SK-N-SH treated with all-trans-retinoic acid at 6 μM for 48 hours (cell line): Measurements from ENCODE around the gene CCNY.

ENCODE experiments used
- ATAC-seq: fragments of 200-7000 bp; cut with Tn5 transposase; 3 replicates; pipeline ENCODE4 v1.9.1; 2020; ENCODE audit warnings: mild to moderate bottlenecking, moderate library complexity
- ARNTL ChIP-seq: fragments of 450-650 bp; formaldehyde crosslinking; IDR thresholded peaks from 2 replicates; pipeline ENCODE4 v1.5.0; 2020; ENCODE audit warnings: low read depth, mild to moderate bottlenecking, moderate library complexity, borderline replicate concordance
- BACH2 ChIP-seq: fragments of 250-450 bp; sonication (Bioruptor Pico); IDR thresholded peaks from 2 replicates; pipeline ENCODE4 v1.9.0; 2021; ENCODE audit warnings: mild to moderate bottlenecking, borderline replicate concordance
- CSDC2 ChIP-seq: fragments of 250-450 bp; sonication (Bioruptor Pico); IDR thresholded peaks from 2 replicates; pipeline ENCODE4 v1.5.0; 2020; ENCODE audit warnings: mild to moderate bottlenecking, moderate library complexity
- ESRRG ChIP-seq: fragments of 250-450 bp; sonication (Bioruptor Pico); IDR thresholded peaks from 2 replicates; pipeline ENCODE4 v1.6.1; 2021; ENCODE audit warnings: mild to moderate bottlenecking
- GLIS3 ChIP-seq: fragments of 250-450 bp; sonication (Bioruptor Pico); IDR thresholded peaks from 2 replicates; pipeline ENCODE4 v1.5.0; 2020; ENCODE audit warnings: mild to moderate bottlenecking, moderate library complexity
- ISL1 ChIP-seq: fragments of 250-450 bp; sonication (Bioruptor Pico); IDR thresholded peaks from 2 replicates; pipeline ENCODE4 v2.1.2; 2022; ENCODE audit warnings: mild to moderate bottlenecking, moderate library complexity
- PPARA ChIP-seq: fragments of 250-450 bp; sonication (Bioruptor Pico); IDR thresholded peaks from 2 replicates; pipeline ENCODE4 v1.5.0; 2020; ENCODE audit warnings: mild to moderate bottlenecking, borderline replicate concordance
- RARB ChIP-seq: fragments of 250-450 bp; sonication (Bioruptor Pico); IDR thresholded peaks from 2 replicates; pipeline ENCODE4 v1.8.0; 2021; ENCODE audit warnings: mild to moderate bottlenecking, moderate library complexity
- SNAI2 ChIP-seq: fragments of 250-450 bp; sonication (Bioruptor Pico); IDR thresholded peaks from 2 replicates; pipeline ENCODE4 v1.5.0; 2020; ENCODE audit warnings: mild to moderate bottlenecking, moderate library complexity
- TCF4 ChIP-seq: fragments of 250-450 bp; sonication (Bioruptor Pico); IDR thresholded peaks from 2 replicates; pipeline ENCODE4 v1.8.0; 2021; ENCODE audit warnings: mild to moderate bottlenecking, moderate library complexity, borderline replicate concordance
- TOX ChIP-seq: fragments of 250-450 bp; sonication (Bioruptor Pico); IDR thresholded peaks from 2 replicates; pipeline ENCODE4 v1.8.0; 2021; ENCODE audit warnings: mild to moderate bottlenecking, moderate library complexity, borderline replicate concordance
- ZC3H10 ChIP-seq: fragments of 250-450 bp; sonication (Bioruptor Pico); IDR thresholded peaks from 2 replicates; pipeline ENCODE4 v1.5.1; 2021; ENCODE audit warnings: mild to moderate bottlenecking, moderate library complexity
- ZFP3 ChIP-seq: fragments of 250-450 bp; sonication (Bioruptor Pico); IDR thresholded peaks from 2 replicates; pipeline ENCODE4 v1.5.0; 2020; ENCODE audit warnings: mild to moderate bottlenecking, moderate library complexity
- ZFP30 ChIP-seq: fragments of 450-650 bp; formaldehyde crosslinking; IDR thresholded peaks from 2 replicates; pipeline ENCODE4 v1.5.0; 2022; ENCODE audit warnings: mild to moderate bottlenecking, moderate library complexity
- ZNF70 ChIP-seq: fragments of 450-650 bp; formaldehyde crosslinking; IDR thresholded peaks from 2 replicates; pipeline ENCODE4 v1.5.0; 2020; ENCODE audit warnings: mild to moderate bottlenecking, moderate library complexity
- TF ChIP-seq, protein P1 (sequence below): fragments of 250-450 bp; sonication (Bioruptor Pico); IDR thresholded peaks from 2 replicates; pipeline ENCODE4 v1.5.1; 2020; ENCODE audit warnings: low read depth, mild to moderate bottlenecking, moderate library complexity
- TF ChIP-seq, protein P2 (sequence below): fragments of 250-450 bp; sonication (Bioruptor Pico); IDR thresholded peaks from 2 replicates; pipeline ENCODE4 v1.5.1; 2021; ENCODE audit warnings: mild to moderate bottlenecking, moderate library complexity
- TF ChIP-seq, protein P3 (sequence below): fragments of 250-450 bp; sonication (Bioruptor Pico); IDR thresholded peaks from 2 replicates; pipeline ENCODE4 v1.8.0; 2021; ENCODE audit warnings: low read depth, mild to moderate bottlenecking, moderate library complexity, borderline replicate concordance
- TF ChIP-seq, protein P4 (sequence below): fragments of 250-450 bp; sonication (Bioruptor Pico); IDR thresholded peaks from 2 replicates; pipeline ENCODE4 v1.5.0; 2020; ENCODE audit warnings: mild to moderate bottlenecking, moderate library complexity

CCNY gene

DNA sequence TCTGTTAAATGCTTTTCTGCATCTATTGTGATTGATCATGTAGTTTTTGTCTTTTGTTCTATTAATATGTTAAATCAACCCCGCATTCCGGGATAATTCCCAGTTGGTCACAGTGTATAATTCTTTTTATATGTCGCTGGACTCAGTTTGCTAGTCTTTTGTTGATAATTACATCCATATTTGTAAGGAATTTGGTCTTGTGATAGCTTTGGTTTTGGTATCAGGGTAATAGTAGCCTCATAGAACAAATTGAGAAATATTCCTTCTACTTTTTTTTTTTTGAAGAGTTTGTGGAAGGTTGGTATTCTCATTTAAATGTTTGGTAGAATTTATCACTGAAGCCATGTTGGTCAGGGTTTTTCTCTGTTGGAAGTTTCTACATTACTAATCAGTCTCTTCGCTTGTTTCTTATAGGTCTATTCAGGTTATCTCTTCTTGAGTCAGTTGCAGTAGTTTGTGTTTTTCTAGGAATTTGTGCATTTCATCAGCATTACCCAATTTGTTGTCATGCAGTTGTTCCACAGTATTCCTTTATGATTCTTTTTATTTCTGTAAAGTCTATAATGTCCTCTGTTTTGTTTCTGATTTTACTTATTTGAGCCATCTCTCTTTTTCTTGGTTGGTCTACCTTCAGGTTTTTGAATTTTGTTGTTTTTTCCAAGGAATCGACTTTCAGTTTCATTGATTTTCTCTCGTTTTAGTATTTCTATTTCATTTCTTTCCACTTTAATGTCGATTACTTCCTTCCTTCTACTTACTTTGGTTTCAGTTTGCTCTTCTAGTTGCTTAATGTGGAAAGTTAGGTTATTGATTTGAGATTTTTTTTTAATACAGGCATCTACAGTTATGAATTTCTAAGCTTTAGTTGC, 204.2 kb downstream of the CCNY start:
- ATAC-seq, result no peak
- TF ChIP-seq ZC3H10 (CRISPR knock-in tag), result no peak
- TF ChIP-seq, protein P1, sequence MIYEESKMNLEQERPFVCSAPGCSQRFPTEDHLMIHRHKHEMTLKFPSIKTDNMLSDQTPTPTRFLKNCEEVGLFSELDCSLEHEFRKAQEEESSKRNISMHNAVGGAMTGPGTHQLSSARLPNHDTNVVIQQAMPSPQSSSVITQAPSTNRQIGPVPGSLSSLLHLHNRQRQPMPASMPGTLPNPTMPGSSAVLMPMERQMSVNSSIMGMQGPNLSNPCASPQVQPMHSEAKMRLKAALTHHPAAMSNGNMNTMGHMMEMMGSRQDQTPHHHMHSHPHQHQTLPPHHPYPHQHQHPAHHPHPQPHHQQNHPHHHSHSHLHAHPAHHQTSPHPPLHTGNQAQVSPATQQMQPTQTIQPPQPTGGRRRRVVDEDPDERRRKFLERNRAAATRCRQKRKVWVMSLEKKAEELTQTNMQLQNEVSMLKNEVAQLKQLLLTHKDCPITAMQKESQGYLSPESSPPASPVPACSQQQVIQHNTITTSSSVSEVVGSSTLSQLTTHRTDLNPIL (CRISPR knock-in tag), result no peak
- TF ChIP-seq PPARA (CRISPR knock-in tag), result no peak
- TF ChIP-seq ZNF70 (CRISPR knock-in tag), result no peak
- no peak for TF ChIP-seq TCF4 (CRISPR knock-in tag)
- no peak for TF ChIP-seq GLIS3
- TF ChIP-seq RARB (CRISPR knock-in tag), result no peak

DNA sequence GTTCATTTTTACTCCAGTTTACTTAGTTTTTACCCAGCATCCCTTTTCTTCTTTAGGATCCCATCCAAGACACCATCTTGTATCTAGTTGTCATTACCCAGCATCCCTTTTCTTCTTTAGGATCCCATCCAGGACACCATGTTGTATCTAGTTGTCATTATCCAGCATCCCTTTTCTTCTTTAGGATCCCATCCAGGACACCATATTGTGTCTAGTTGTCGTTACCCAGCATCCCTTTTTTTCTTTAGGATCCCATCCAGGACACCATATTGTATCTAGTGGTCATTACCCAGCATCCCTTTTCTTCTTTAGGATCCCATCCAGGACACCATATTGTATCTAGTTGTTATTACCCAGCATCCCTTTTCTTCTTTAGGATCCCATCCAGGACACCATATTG, 205.4 kb downstream of the CCNY start:
- TF ChIP-seq SNAI2 (CRISPR knock-in tag), result no peak
- no peak for TF ChIP-seq ISL1 (CRISPR knock-in tag)
- TF ChIP-seq, protein P2, sequence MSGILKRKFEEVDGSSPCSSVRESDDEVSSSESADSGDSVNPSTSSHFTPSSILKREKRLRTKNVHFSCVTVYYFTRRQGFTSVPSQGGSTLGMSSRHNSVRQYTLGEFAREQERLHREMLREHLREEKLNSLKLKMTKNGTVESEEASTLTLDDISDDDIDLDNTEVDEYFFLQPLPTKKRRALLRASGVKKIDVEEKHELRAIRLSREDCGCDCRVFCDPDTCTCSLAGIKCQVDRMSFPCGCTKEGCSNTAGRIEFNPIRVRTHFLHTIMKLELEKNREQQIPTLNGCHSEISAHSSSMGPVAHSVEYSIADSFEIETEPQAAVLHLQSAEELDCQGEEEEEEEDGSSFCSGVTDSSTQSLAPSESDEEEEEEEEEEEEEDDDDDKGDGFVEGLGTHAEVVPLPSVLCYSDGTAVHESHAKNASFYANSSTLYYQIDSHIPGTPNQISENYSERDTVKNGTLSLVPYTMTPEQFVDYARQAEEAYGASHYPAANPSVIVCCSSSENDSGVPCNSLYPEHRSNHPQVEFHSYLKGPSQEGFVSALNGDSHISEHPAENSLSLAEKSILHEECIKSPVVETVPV (CRISPR knock-in tag), result no peak
- TF ChIP-seq RARB (CRISPR knock-in tag), result no peak
- TF ChIP-seq, protein P3, sequence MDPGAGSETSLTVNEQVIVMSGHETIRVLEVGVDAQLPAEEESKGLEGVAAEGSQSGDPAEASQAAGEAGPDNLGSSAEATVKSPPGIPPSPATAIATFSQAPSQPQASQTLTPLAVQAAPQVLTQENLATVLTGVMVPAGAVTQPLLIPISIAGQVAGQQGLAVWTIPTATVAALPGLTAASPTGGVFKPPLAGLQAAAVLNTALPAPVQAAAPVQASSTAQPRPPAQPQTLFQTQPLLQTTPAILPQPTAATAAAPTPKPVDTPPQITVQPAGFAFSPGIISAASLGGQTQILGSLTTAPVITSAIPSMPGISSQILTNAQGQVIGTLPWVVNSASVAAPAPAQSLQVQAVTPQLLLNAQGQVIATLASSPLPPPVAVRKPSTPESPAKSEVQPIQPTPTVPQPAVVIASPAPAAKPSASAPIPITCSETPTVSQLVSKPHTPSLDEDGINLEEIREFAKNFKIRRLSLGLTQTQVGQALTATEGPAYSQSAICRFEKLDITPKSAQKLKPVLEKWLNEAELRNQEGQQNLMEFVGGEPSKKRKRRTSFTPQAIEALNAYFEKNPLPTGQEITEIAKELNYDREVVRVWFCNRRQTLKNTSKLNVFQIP, result no peak
- TF ChIP-seq PPARA (CRISPR knock-in tag), result no peak
- TF ChIP-seq, protein P4, sequence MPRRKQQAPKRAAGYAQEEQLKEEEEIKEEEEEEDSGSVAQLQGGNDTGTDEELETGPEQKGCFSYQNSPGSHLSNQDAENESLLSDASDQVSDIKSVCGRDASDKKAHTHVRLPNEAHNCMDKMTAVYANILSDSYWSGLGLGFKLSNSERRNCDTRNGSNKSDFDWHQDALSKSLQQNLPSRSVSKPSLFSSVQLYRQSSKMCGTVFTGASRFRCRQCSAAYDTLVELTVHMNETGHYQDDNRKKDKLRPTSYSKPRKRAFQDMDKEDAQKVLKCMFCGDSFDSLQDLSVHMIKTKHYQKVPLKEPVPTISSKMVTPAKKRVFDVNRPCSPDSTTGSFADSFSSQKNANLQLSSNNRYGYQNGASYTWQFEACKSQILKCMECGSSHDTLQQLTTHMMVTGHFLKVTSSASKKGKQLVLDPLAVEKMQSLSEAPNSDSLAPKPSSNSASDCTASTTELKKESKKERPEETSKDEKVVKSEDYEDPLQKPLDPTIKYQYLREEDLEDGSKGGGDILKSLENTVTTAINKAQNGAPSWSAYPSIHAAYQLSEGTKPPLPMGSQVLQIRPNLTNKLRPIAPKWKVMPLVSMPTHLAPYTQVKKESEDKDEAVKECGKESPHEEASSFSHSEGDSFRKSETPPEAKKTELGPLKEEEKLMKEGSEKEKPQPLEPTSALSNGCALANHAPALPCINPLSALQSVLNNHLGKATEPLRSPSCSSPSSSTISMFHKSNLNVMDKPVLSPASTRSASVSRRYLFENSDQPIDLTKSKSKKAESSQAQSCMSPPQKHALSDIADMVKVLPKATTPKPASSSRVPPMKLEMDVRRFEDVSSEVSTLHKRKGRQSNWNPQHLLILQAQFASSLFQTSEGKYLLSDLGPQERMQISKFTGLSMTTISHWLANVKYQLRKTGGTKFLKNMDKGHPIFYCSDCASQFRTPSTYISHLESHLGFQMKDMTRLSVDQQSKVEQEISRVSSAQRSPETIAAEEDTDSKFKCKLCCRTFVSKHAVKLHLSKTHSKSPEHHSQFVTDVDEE (CRISPR knock-in tag), result no peak
- no peak for TF ChIP-seq ZFP3 (CRISPR knock-in tag)
- TF ChIP-seq ZNF70 (CRISPR knock-in tag), result no peak
- ATAC-seq, result no peak

DNA sequence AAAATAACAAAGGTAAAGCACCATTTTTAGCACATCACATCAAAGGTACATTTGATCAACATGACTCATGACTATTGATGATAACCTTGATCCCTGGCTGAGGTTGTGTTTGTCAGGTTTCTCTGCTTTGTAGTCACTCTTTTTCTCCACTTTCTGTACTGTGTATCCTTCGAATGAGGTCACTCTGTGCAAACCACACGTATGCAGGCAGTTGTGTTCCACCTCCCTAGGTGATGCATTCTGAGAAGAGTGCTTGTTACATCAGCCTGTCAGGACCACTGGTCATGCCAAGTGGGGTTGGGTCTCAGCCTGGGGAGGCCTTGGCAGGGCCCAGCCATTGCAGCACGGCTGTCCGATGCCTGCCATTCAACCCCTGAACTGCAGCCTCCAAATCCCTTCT, 206.0 kb downstream of the CCNY start:
- TF ChIP-seq PPARA (CRISPR knock-in tag), result no peak
- ATAC-seq, result no peak

DNA sequence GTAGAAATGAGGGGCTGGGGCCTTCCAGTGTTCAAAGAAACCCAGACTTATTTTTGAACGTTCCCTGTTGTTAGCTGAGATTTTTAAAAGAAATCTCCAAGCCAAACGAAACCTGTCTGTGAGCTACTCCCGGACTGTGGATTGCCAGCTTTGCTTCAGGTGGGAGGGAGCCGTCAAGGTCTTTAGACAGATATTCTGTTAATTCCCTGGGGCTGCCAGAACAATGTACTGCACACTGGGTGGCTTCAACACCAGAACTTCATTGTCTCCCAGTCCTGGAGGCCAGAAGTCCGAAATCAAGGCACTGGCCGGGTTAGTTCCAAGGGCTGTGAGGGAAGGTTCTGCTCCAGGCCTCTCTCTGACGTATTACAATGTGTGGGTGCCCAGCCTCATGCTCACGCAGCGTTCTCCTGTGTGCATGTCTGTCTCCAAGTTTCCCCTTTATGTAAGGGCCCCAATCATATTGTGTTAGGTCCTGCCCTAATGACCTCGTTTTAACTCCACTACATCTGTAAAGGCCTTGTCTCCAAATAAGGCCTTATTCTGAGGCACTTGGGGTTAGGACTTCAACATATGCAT, 208.9 kb downstream of the CCNY start:
- no peak for ATAC-seq
- no peak for TF ChIP-seq BACH2 (CRISPR knock-in tag)
- TF ChIP-seq ZC3H10 (CRISPR knock-in tag), result no peak
- TF ChIP-seq ARNTL (CRISPR knock-in tag), result no peak
- TF ChIP-seq GLIS3, result no peak
- TF ChIP-seq, protein P1 (CRISPR knock-in tag), result no peak
- TF ChIP-seq ISL1 (CRISPR knock-in tag), result no peak
- no peak for TF ChIP-seq ZFP30 (CRISPR knock-in tag)
- TF ChIP-seq, protein P4 (CRISPR knock-in tag), result no peak
- no peak for TF ChIP-seq PPARA (CRISPR knock-in tag)
- TF ChIP-seq CSDC2 (CRISPR knock-in tag), result no peak
- TF ChIP-seq, protein P2 (CRISPR knock-in tag), result no peak
- TF ChIP-seq ZFP3 (CRISPR knock-in tag), result no peak
- no peak for TF ChIP-seq TOX
- TF ChIP-seq ESRRG (CRISPR knock-in tag), result no peak
